Measurements from ENCODE around the gene TCL1B.

DNA sequence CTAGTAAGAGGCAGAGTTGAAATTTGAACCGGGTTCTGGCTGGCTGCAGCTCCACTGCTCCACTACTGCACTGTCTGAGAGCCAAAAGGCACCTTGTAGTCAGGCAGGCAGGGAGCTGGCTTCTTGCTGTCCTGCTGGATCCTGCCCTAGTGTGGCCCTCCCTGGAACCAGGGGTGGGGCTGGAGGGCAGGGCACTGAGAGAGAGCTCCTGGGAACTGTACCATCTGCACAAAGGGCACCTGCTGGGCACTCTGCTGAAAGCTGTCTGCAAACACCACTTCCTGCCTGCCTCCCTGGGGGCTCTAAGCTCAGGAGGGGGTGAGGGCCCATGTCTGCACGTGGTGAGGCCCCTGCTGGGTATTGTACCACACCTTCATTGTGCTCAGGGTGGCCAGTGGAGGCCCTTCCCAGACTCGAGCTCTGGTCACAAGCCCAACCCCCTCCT, 19.0 kb upstream of the TCL1B start:
- no peak for TF ChIP-seq ELF4 (IDR thresholded peaks at IDR 0.05)
- TF ChIP-seq, protein P1, sequence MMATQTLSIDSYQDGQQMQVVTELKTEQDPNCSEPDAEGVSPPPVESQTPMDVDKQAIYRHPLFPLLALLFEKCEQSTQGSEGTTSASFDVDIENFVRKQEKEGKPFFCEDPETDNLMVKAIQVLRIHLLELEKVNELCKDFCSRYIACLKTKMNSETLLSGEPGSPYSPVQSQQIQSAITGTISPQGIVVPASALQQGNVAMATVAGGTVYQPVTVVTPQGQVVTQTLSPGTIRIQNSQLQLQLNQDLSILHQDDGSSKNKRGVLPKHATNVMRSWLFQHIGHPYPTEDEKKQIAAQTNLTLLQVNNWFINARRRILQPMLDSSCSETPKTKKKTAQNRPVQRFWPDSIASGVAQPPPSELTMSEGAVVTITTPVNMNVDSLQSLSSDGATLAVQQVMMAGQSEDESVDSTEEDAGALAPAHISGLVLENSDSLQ (IDR thresholded peaks at IDR 0.05), result no peak
- TF ChIP-seq TARDBP (IDR thresholded peaks at IDR 0.05), result no peak
- no peak for TF ChIP-seq CTBP1 (IDR thresholded peaks at IDR 0.05; ENCODE audit: borderline replicate concordance)
- TF ChIP-seq FOXK2 (IDR thresholded peaks at IDR 0.05), result no peak
